Muscle layer of colon (tissue), 2 donors: ENCODE measurements around the gene MUTYH.
"Not testable (repeated sequence)": the region's sequence is repeated elsewhere in the genome, so short reads cannot be mapped to it uniquely, and the experiment has no call there.

Experiments
- H3K27ac ChIP-seq: one replicate; pipeline ENCODE4 v1.7.0; 2013; ENCODE audit warnings: low read depth, mild to moderate bottlenecking, low read length, moderate library complexity
- H3K27me3 ChIP-seq, 2 donors: one replicate each; pipeline ENCODE4 v1.7.0; 2013; ENCODE audit warnings: low read length in 2 of 2, mild to moderate bottlenecking in 2 of 2; ENCODE audit not compliant: insufficient read depth in 2 of 2, control insufficient read depth in 1 of 2
- H3K36me3 ChIP-seq: one replicate; pipeline ENCODE4 v1.7.0; 2013; ENCODE audit warnings: mild to moderate bottlenecking, low read length; ENCODE audit not compliant: insufficient read depth
- H3K4me1 ChIP-seq: one replicate; pipeline ENCODE4 v1.7.0; 2013; ENCODE audit warnings: mild to moderate bottlenecking, low read length; ENCODE audit not compliant: insufficient read depth
- H3K4me3 ChIP-seq, 2 donors: one replicate each; pipeline ENCODE4 v1.7.0; 2013; ENCODE audit warnings: low read length in 2 of 2, low read depth in 1 of 2, mild to moderate bottlenecking in 1 of 2, moderate library complexity in 1 of 2
- H3K9ac ChIP-seq: one replicate; pipeline ENCODE4 v1.7.0; 2013; ENCODE audit warnings: low read length
- H3K9me3 ChIP-seq: one replicate; pipeline ENCODE4 v1.7.0; 2013; ENCODE audit warnings: mild to moderate bottlenecking, low read length
- donor health status: abdominal sarcoma.
- donor health status: Adenocarcinoma of cecum.

The MUTYH gene

GRCh38 chr1:45291716-45292115, 48.5 kb downstream of the MUTYH start:
- H3K4me1 ChIP-seq, result no peaks in the 10 kb centered on the region
- H3K9ac ChIP-seq, result no peak overlapping the region
- no peaks in the 10 kb centered on the region for H3K36me3 ChIP-seq
- H3K27me3 ChIP-seq, result no peaks in the 10 kb centered on the region
- H3K9me3 ChIP-seq, result no peaks in the 10 kb centered on the region
- H3K27ac ChIP-seq, result no peak overlapping the region
- no peak overlapping the region for H3K4me3 ChIP-seq

DNA sequence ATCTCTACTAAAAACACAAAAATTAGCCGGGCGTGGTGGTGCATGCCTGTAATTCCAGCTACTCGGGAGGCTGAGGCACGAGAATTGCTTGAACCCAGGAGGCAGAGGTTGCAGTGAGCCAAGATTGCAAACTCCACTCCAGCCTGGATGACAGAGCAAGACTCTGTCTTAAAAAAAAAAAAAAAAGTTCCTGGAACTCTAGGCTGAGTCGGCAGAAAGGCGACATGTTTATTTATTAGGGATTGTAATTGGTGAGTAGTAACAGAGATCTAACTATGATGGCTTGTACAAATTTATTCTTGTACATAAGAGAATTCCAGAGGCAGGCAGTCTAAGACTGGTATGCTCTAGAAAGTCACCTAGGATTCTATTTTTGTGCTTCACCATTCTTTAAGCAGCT, 49.2 kb downstream of the MUTYH start:
- not testable (repeated sequence) for H3K4me3 ChIP-seq, H3K27ac ChIP-seq, H3K27me3 ChIP-seq, H3K9ac ChIP-seq, H3K9me3 ChIP-seq, H3K4me1 ChIP-seq, H3K36me3 ChIP-seq

- not testable (repeated sequence) for H3K27ac ChIP-seq, H3K36me3 ChIP-seq, H3K4me1 ChIP-seq, H3K9me3 ChIP-seq, H3K4me3 ChIP-seq, H3K9ac ChIP-seq, H3K27me3 ChIP-seq
These were observed 53.7 kb downstream of the MUTYH start for GRCh38 chr1:45286521-45286920.

DNA sequence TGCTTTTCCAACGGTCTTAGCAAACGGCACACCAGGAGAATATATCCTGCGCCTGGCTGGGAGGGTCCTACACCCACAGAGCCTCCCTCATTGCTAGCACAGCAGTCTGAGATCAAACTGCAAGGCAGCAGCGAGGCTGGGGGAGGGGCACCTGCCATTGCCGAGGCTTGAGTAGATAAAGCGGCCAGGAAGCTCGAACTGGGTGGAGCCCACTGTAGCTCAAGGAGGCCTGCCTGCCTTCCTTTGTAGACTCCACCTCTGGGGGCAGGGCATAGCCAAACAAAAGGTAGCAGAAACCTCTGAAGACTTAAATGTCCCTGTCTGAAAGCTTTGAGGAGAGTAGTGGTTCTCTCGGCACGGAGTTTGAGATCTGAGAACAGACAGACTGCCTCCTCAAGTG, 55.4 kb downstream of the MUTYH start:
- H3K4me1 ChIP-seq, H3K36me3 ChIP-seq, H3K27me3 ChIP-seq, H3K9me3 ChIP-seq, H3K9ac ChIP-seq, H3K27ac ChIP-seq, H3K4me3 ChIP-seq: not testable (repeated sequence)

DNA sequence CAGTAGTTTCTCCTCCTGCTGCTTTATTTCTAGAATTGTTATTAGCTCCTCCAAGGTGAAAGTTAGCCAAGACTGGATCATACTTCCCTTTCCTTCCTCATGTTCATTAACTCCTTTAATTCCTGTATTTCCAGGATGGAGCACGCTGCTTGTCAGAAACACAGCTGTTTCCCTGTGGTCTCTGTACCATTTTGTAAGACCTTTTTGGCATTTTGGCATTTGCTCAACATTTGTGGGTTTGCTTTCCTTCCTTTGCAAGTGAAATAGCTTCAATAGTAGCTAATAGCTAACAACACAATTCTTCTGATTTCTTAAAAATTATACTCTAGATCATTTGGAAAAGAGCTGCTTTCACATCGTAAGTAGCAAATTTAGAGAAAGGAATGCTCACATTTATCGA, 57.9 kb downstream of the MUTYH start:
- Histone ChIP-seq H3K4me3 (no peak overlapping the region), H3K27ac (no peak overlapping the region), H3K9ac (no peak overlapping the region), H3K4me1 (no peaks in the 10 kb centered on the region), H3K27me3 (no peaks in the 10 kb centered on the region), H3K36me3 (no peaks in the 10 kb centered on the region), H3K9me3 (no peaks in the 10 kb centered on the region)
